CD14-positive monocyte (primary cell): ENCODE data around the gene DCP1B. TPM values are rescaled to one million over a fixed set of nuclear protein-coding genes. Genes with fewer than 3 reads are reported as not detected.
A peak's percentile ranks its signal among the peaks of the same experiment; 100 is the strongest.

ENCODE experiments used
- DNase-seq, 3 donors: peaks; one replicate each; pipeline ENCODE4 v3.0.0-alpha.2; 2011 to 2022
- H2AFZ ChIP-seq: 2 replicates; pipeline ENCODE4 v1.6.0; 2012; ENCODE audit warnings: mild to moderate bottlenecking, low read depth, low read length, inconsistent platforms; ENCODE audit not compliant: insufficient read depth, poor library complexity, severe bottlenecking
- H3K27ac ChIP-seq, 2 donors: 1 replicate in 1 of 2; 2 replicates in 1 of 2; pipeline ENCODE4 v1.5.1; 2012 to 2013; ENCODE audit warnings: low read length in 2 of 2, control low read depth in 1 of 2, inconsistent platforms in 1 of 2, low read depth in 1 of 2, mild to moderate bottlenecking in 1 of 2
- H3K27me3 ChIP-seq, 2 donors: one replicate each; pipeline versions ENCODE4 v1.6.0 to v1.6.1; 2011 to 2013; ENCODE audit warnings: low read length in 2 of 2; ENCODE audit not compliant: control insufficient read depth in 2 of 2, insufficient read depth in 2 of 2
- H3K36me3 ChIP-seq, 2 donors: replicated peaks in 1 of 2; 1 replicate in 1 of 2; 2 replicates in 1 of 2; pipeline versions ENCODE4 v1.5.1 to v1.6.1; 2012 to 2013; ENCODE audit warnings: low read length in 2 of 2, control low read depth in 1 of 2, inconsistent platforms in 1 of 2, mild to moderate bottlenecking in 1 of 2; ENCODE audit not compliant: insufficient read depth in 2 of 2, control insufficient read depth in 1 of 2
- H3K4me1 ChIP-seq, 2 donors: 1 replicate in 1 of 2; 2 replicates in 1 of 2; pipeline versions ENCODE4 v1.5.1 to v1.6.1; 2012 to 2013; ENCODE audit warnings: low read length in 2 of 2, control low read depth in 1 of 2, inconsistent platforms in 1 of 2, mild to moderate bottlenecking in 1 of 2, moderate library complexity in 1 of 2; ENCODE audit not compliant: insufficient read depth in 2 of 2, control insufficient read depth in 1 of 2
- H3K4me2 ChIP-seq: replicated peaks from 2 replicates; pipeline ENCODE3; 2012; ENCODE audit warnings: low read length, moderate library complexity, mild to moderate bottlenecking; ENCODE audit not compliant: poor library complexity, severe bottlenecking; ENCODE audit errors: extremely low read depth
- H3K4me3 ChIP-seq, 3 experiments: fragments of 200-600 bp in 1 of 3; sonication (generic) in 1 of 3; replicated peaks in 1 of 3; 1 replicate in 2 of 3; 2 replicates in 1 of 3; pipeline ENCODE4 v1.5.1; 2011 to 2013; ENCODE audit warnings: low read length in 3 of 3, mild to moderate bottlenecking in 3 of 3, control low read depth in 2 of 3, low read depth in 2 of 3, inconsistent platforms in 1 of 3, moderate library complexity in 1 of 3
- H3K79me2 ChIP-seq: 2 replicates; pipeline ENCODE4 v1.6.0; 2012; ENCODE audit warnings: mild to moderate bottlenecking, control low read depth, inconsistent platforms, low read length, moderate library complexity; ENCODE audit not compliant: insufficient read depth
- H3K9ac ChIP-seq: 2 replicates; pipeline ENCODE4 v1.6.0; 2017; ENCODE audit warnings: low read length, mild to moderate bottlenecking; ENCODE audit not compliant: insufficient read depth, poor library complexity, severe bottlenecking
- H3K9me3 ChIP-seq, 2 donors: replicated peaks in 1 of 2; 1 replicate in 1 of 2; 2 replicates in 1 of 2; pipeline versions ENCODE4 v1.5.1 to v1.6.1; 2012 to 2013; ENCODE audit warnings: low read length in 2 of 2, control low read depth in 1 of 2; ENCODE audit not compliant: control insufficient read depth in 1 of 2, insufficient read depth in 1 of 2
- H4K20me1 ChIP-seq: 2 replicates; pipeline ENCODE4 v1.6.0; 2012; ENCODE audit warnings: mild to moderate bottlenecking, low read length, control low read depth, moderate library complexity; ENCODE audit not compliant: insufficient read depth
- H3K27ac Mint-ChIP-seq, 7 donors: one replicate each; pipeline ENCODE4 v1.8.0; 2020; ENCODE audit warnings: mild to moderate bottlenecking in 7 of 7, mixed read lengths in 7 of 7, moderate library complexity in 6 of 7, inconsistent platforms in 2 of 7
- H3K27me3 Mint-ChIP-seq, 3 donors: one replicate each; pipeline ENCODE4 v1.8.0; 2021 to 2022; ENCODE audit warnings: low read depth in 3 of 3, mild to moderate bottlenecking in 3 of 3, mixed read lengths in 3 of 3, moderate library complexity in 3 of 3, inconsistent platforms in 1 of 3
- H3K36me3 Mint-ChIP-seq, 2 donors: one replicate each; pipeline ENCODE4 v1.8.0; 2020; ENCODE audit warnings: mixed read lengths in 2 of 2, inconsistent platforms in 1 of 2, mild to moderate bottlenecking in 1 of 2
- H3K4me1 Mint-ChIP-seq: one replicate; pipeline ENCODE4 v1.8.0; 2020; ENCODE audit warnings: mild to moderate bottlenecking, mixed read lengths
- H3K4me3 Mint-ChIP-seq, 2 donors: one replicate each; pipeline ENCODE4 v1.8.0; 2020; ENCODE audit warnings: mild to moderate bottlenecking in 2 of 2, mixed read lengths in 2 of 2, moderate library complexity in 1 of 2
- H3K9me3 Mint-ChIP-seq, 7 donors: one replicate each; pipeline ENCODE4 v1.8.0; 2020 to 2022; ENCODE audit warnings: mixed read lengths in 7 of 7, mild to moderate bottlenecking in 6 of 7, moderate library complexity in 6 of 7, inconsistent platforms in 2 of 7
- WGBS: methylation state at CpG from one replicate; pipeline ENCODE4 v1.1.5; 2013; ENCODE audit warnings: missing lambda C conversion rate; ENCODE audit not compliant: insufficient coverage; 5-methylcytosine and 5-hydroxymethylcytosine counted together
- intact Hi-C, 2 donors: fragments of 100-400 bp; cut with micrococcal nuclease; formaldehyde crosslinking; loops; one replicate each; pipeline versions ENCODE4 v1.15.0 to v1.15.1; 2023
- polyA plus RNA-seq, 3 donors: library from polyadenylated mRNA; depleted of rRNA in 1 of 3; unstranded in 2 of 3; stranded (reverse) in 1 of 3; fragments of 300-500 nt in 2 of 3; fragments of >200 nt in 1 of 3; fragmentation: Illumina TruSeq in 2 of 3; gene quantifications; 1 replicate in 2 of 3; 2 replicates in 1 of 3; pipeline ENCODE4 v1.2.3, GENCODE V29; 2012 to 2021
- TF ChIP-seq, protein P1 (sequence below): fragments of 200-600 bp; IDR thresholded peaks from one replicate; pipeline ENCODE4 v1.8.0; 2022; ENCODE audit warnings: antibody characterized with exemption, mild to moderate bottlenecking

The DCP1B gene
- polyA plus RNA-seq, 3 donors = 3.6 to 5.1 (median 4.9) TPM

DNA sequence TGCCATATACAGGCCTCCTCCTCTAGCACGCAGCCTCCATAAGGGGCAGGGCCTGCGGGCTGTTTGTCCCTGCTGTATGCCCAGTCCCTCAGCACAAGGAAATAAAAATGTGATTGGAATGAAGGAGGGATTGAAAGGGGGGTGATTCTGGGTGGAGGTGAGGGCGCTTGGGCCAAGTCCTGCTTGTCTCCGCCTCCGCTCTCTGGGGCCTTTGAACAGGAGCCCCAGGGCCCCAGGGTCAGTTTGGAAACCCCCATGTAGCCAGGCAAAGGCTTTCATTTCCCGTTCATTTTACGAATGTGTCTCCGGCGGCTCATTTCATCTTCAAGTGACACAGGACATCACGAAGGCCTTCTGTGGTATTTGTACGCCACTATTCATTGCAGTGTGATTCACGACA, 81.3 kb downstream of the DCP1B start:
- Histone ChIP-seq H3K4me1 (peaks cover 40 to 51% of the 10 kb centered on the region in 2 donors), H3K36me3 (peaks cover 0 to 3% of the 10 kb centered on the region in 2 donors), H3K9ac (no peak overlapping the region), H3K9me3 (no peaks in the 10 kb centered on the region), H3K4me2 (no peak overlapping the region), H3K4me3 (no peak overlapping the region), H3K79me2 (peaks cover 31% of the 10 kb centered on the region), H3K27ac (no peak overlapping the region), H2AFZ (no peak overlapping the region), H4K20me1 (no peaks in the 10 kb centered on the region), H3K27me3 (no peaks in the 10 kb centered on the region)
- H3K27ac Mint-ChIP-seq = no peak overlapping the region
- H3K36me3 Mint-ChIP-seq = peaks cover 10 to 14% of the 10 kb centered on the region in 2 donors
- H3K4me3 Mint-ChIP-seq = no peak overlapping the region
- H3K27me3 Mint-ChIP-seq = peaks cover 4 to 10% (median 6%) of the 10 kb centered on the region in 3 donors
- DNase-seq = peak in 1 of 3 donors; percentile 2
- H3K4me1 Mint-ChIP-seq = peaks cover 42% of the 10 kb centered on the region
- TF ChIP-seq, protein P1, sequence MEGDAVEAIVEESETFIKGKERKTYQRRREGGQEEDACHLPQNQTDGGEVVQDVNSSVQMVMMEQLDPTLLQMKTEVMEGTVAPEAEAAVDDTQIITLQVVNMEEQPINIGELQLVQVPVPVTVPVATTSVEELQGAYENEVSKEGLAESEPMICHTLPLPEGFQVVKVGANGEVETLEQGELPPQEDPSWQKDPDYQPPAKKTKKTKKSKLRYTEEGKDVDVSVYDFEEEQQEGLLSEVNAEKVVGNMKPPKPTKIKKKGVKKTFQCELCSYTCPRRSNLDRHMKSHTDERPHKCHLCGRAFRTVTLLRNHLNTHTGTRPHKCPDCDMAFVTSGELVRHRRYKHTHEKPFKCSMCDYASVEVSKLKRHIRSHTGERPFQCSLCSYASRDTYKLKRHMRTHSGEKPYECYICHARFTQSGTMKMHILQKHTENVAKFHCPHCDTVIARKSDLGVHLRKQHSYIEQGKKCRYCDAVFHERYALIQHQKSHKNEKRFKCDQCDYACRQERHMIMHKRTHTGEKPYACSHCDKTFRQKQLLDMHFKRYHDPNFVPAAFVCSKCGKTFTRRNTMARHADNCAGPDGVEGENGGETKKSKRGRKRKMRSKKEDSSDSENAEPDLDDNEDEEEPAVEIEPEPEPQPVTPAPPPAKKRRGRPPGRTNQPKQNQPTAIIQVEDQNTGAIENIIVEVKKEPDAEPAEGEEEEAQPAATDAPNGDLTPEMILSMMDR = no peak
- 85% methylated on average over 10 of the region's 12 CpGs for WGBS
- peaks cover 0 to 1% (median 0%) of the 10 kb centered on the region in 7 donors for H3K9me3 Mint-ChIP-seq
- intact Hi-C loops = no loop called here

DNA sequence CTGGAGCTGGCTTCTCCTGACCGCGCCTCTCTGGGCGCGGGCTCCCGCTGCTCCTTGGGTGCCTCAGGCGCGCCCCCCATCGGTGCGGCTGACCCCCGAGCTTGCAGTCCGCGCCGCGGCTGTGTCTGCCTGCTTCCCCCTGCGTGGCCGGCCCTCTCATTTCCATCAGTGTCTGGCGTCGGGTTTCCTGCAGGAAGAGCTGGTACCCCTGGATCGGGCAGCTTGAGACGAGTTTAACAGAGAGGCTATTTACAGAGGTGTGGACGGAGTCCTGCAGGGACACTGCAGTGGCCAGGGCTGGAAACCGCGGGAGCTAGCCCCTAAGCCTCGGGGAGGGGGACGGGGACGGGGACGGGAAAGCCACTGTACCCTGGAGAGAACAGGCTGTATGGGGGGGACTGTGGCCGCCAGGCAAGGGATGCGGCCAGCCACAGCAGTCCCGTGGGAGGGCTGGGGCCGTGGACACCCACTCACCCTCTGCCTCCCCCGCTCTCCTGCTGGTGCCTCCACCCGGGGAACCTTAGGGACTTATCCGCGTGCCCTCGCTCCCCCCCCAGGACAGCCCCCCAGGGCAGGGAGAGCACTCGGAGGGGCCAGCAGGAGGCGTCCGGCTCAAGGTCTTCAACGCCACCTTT, 82.1 kb downstream of the DCP1B start:
- Mint-ChIP-seq H3K9me3 (peaks cover 0 to 1% (median 0%) of the 10 kb centered on the region in 7 donors), H3K4me3 (no peak overlapping the region), H3K27ac (no peak overlapping the region), H3K36me3 (peaks cover 10 to 14% of the 10 kb centered on the region in 2 donors), H3K4me1 (peaks cover 49% of the 10 kb centered on the region), H3K27me3 (peaks cover 4 to 7% (median 6%) of the 10 kb centered on the region in 3 donors)
- 10% methylated on average over 28 of the region's 40 CpGs for WGBS
- H2AFZ ChIP-seq = no peak overlapping the region
- TF ChIP-seq, protein P1 = no peak
- H3K4me2 ChIP-seq = no peak overlapping the region
- H3K9ac ChIP-seq = no peak overlapping the region
- no peak overlapping the region for H3K27ac ChIP-seq
- intact Hi-C loops = no loop called here
- H3K4me3 ChIP-seq = peak overlapping the region in 1 of 3 experiments; percentile 24
- peaks cover 35% of the 10 kb centered on the region for H3K79me2 ChIP-seq
- no peaks in the 10 kb centered on the region for H4K20me1 ChIP-seq
- H3K36me3 ChIP-seq = peaks cover 0 to 3% of the 10 kb centered on the region in 2 donors
- H3K9me3 ChIP-seq = no peaks in the 10 kb centered on the region
- H3K27me3 ChIP-seq = no peaks in the 10 kb centered on the region
- peaks cover 45 to 59% of the 10 kb centered on the region in 2 donors for H3K4me1 ChIP-seq
- peak in 1 of 3 donors; percentile 3 for DNase-seq
